Activated T-cell treated with anti-CD3 and anti-CD28 coated beads, Interleukin-2, amount 50 U/mL, for 24 hours (primary cell): Measurements from ENCODE around the gene ANO4.
"Not testable (repeated sequence)": the region's sequence is repeated elsewhere in the genome, so short reads cannot be mapped to it uniquely, and the experiment has no call there.

ENCODE experiments used
- DNase-seq: peaks from one replicate; pipeline ENCODE4 v3.0.0-alpha.2; 2020
- H3K27ac Mint-ChIP-seq: 2 replicates; pipeline ENCODE4 v1.8.0; 2020; ENCODE audit warnings: mild to moderate bottlenecking, mixed read lengths
- H3K27me3 Mint-ChIP-seq: 2 replicates; pipeline ENCODE4 v1.8.0; 2020; ENCODE audit warnings: mixed read lengths
- H3K36me3 Mint-ChIP-seq: 2 replicates; pipeline ENCODE4 v1.8.0; 2020; ENCODE audit warnings: low read depth, mixed read lengths
- H3K4me1 Mint-ChIP-seq: 2 replicates; pipeline ENCODE4 v1.8.0; 2020; ENCODE audit warnings: low read depth, mixed read lengths
- H3K4me3 Mint-ChIP-seq: 2 replicates; pipeline ENCODE4 v1.8.0; 2020; ENCODE audit warnings: mild to moderate bottlenecking, moderate library complexity, mixed read lengths
- H3K9me3 Mint-ChIP-seq: 2 replicates; pipeline ENCODE4 v1.8.0; 2020; ENCODE audit warnings: mixed read lengths

Gene ANO4

GRCh38 chr12:101089271-101089670 is 294.7 kb downstream of the ANO4 start:
- Mint-ChIP-seq H3K27ac (no peak overlapping the region), H3K9me3 (no peaks in the 10 kb centered on the region), H3K36me3 (no peaks in the 10 kb centered on the region), H3K4me3 (no peak overlapping the region), H3K27me3 (no peaks in the 10 kb centered on the region), H3K4me1 (peaks cover 5% of the 10 kb centered on the region)
- no peak for DNase-seq

- H3K4me1 Mint-ChIP-seq, DNase-seq, H3K27ac Mint-ChIP-seq, H3K4me3 Mint-ChIP-seq, H3K27me3 Mint-ChIP-seq, H3K9me3 Mint-ChIP-seq, H3K36me3 Mint-ChIP-seq: not testable (repeated sequence)
Measured at GRCh38 chr12:101090222-101090621, 295.6 kb downstream of the ANO4 start.

DNA sequence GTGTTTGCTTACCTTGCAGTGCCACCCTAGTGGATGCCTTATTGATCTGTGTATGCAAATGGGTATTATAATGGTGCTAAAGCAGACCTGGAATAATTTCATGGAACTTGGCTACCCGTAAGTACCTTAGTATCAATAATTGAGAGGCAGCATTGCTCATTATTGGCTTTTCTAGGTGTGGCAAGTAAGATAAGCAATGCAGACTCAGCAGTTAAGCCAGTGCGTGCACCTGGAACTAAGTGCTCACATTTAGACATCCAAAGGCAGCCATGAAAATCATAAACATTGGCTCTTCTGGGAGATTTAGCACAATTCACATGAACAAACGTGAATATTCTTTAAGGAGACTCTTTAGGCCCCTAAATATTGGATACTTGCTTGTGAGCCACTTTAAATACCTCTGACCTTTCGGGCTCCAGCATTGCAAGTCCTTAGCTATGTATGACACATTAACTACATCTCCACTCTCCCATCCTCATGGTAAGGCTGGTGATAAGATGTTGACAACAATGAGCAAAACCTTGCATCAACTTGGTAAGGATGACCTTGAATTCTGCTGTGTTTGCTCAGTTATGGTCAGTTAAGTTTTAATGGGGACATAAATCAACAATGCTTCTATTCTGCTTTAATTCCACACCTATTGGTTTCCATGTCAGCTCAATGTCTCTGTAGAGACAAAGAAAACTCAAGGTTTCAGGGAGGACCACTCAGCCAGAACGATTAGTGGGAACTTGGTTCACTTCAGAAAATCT is 303.4 kb downstream of the ANO4 start:
- H3K4me3 Mint-ChIP-seq, result no peak overlapping the region
- no peaks in the 10 kb centered on the region for H3K36me3 Mint-ChIP-seq
- no peak for DNase-seq
- H3K27ac Mint-ChIP-seq, result no peak overlapping the region
- H3K4me1 Mint-ChIP-seq, result no peaks in the 10 kb centered on the region
- no peaks in the 10 kb centered on the region for H3K9me3 Mint-ChIP-seq
- H3K27me3 Mint-ChIP-seq, result no peaks in the 10 kb centered on the region

GRCh38 chr12:101107032-101107763 is 312.6 kb downstream of the ANO4 start:
- Mint-ChIP-seq H3K4me1 (no peaks in the 10 kb centered on the region), H3K9me3 (peaks cover 7% of the 10 kb centered on the region), H3K27ac (no peak overlapping the region), H3K36me3 (no peaks in the 10 kb centered on the region), H3K27me3 (no peaks in the 10 kb centered on the region), H3K4me3 (no peak overlapping the region)
- no peak for DNase-seq

GRCh38 chr12:101108130-101108529 is 313.6 kb downstream of the ANO4 start:
- Mint-ChIP-seq H3K4me1 (no peaks in the 10 kb centered on the region), H3K9me3 (peaks cover 7% of the 10 kb centered on the region), H3K27ac (no peak overlapping the region), H3K36me3 (no peaks in the 10 kb centered on the region), H3K27me3 (no peaks in the 10 kb centered on the region), H3K4me3 (no peak overlapping the region)
- DNase-seq, result no peak

- Mint-ChIP-seq H3K4me3 (no peak overlapping the region), H3K36me3 (no peaks in the 10 kb centered on the region), H3K4me1 (no peaks in the 10 kb centered on the region), H3K27me3 (no peaks in the 10 kb centered on the region), H3K9me3 (no peaks in the 10 kb centered on the region), H3K27ac (no peak overlapping the region)
- no peak for DNase-seq
Measured at GRCh38 chr12:101110866-101111265, 316.3 kb downstream of the ANO4 start.

- DNase-seq, result no peak
- Mint-ChIP-seq H3K4me1 (no peaks in the 10 kb centered on the region), H3K27ac (no peak overlapping the region), H3K27me3 (no peaks in the 10 kb centered on the region), H3K9me3 (no peaks in the 10 kb centered on the region), H3K4me3 (no peak overlapping the region), H3K36me3 (no peaks in the 10 kb centered on the region)
Measured at GRCh38 chr12:101111441-101111840, 316.9 kb downstream of the ANO4 start.

DNA sequence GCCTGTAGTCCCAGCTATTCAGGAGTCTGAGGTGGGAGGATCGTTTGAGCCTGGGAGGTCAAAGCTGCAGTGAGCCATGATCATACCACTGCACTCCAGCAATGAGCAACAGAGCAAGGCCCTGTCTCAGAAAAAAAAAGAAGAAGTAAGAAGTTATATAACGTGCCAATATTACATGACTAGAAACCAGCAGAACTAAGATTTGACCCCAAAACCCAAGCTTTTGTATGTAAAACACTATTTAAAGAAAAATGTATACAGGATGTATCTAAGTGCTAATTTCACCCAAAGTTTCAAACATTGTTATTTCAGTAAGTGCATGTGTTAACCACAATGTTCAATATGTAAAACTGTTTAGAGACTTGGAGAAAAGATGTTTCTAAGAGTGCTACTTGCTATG is 320.8 kb downstream of the ANO4 start:
- Mint-ChIP-seq H3K9me3 (no peaks in the 10 kb centered on the region), H3K36me3 (no peaks in the 10 kb centered on the region), H3K4me3 (no peak overlapping the region), H3K27me3 (no peaks in the 10 kb centered on the region), H3K27ac (no peak overlapping the region), H3K4me1 (no peaks in the 10 kb centered on the region)
- DNase-seq, result no peak

DNA sequence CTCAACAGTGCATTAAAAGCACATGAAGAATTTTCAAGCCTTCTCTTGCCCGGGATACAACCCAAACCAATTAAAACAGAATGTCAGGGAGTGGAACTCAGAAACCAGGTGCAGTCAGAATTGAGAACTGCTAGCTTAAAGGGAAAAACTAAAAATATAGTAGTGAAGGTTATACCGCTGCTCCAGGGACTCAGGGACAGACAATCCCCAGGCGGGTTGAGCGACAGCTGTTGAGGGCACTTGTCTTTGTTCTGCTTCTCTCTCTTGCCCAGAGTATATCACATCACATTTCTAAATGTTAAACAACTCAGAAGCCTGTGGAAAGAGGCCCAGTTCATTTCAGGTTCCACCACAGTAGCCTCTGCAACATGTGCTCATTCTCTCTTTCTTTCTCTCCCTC is 322.3 kb downstream of the ANO4 start:
- H3K27me3 Mint-ChIP-seq, result no peaks in the 10 kb centered on the region
- H3K36me3 Mint-ChIP-seq, result no peaks in the 10 kb centered on the region
- H3K9me3 Mint-ChIP-seq, result no peaks in the 10 kb centered on the region
- H3K4me1 Mint-ChIP-seq, result no peaks in the 10 kb centered on the region
- H3K27ac Mint-ChIP-seq, result no peak overlapping the region
- no peak for DNase-seq
- H3K4me3 Mint-ChIP-seq, result no peak overlapping the region

DNA sequence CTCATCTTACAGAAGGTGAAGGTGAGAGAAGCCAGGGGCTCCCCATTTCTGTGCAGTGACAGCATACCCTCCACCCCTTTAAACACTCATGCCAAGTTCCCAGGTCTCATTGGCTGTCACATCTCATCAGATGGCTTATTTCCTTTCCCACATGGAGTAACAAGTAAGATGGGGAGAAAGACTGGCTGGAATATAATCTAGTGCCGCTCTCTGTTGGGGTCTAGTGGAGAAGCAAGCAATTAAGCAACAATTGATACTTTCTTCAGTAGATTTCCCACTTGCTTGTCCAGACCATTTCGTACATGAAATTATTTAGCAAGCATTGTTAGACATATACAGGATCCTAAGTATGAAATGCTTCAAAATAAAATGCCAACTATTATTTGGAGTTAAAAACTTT is 323.3 kb downstream of the ANO4 start:
- Mint-ChIP-seq H3K4me3 (no peak overlapping the region), H3K4me1 (no peaks in the 10 kb centered on the region), H3K27me3 (no peaks in the 10 kb centered on the region), H3K9me3 (no peaks in the 10 kb centered on the region), H3K27ac (no peak overlapping the region), H3K36me3 (no peaks in the 10 kb centered on the region)
- DNase-seq, result no peak

- Mint-ChIP-seq H3K27me3 (no peaks in the 10 kb centered on the region), H3K9me3 (no peaks in the 10 kb centered on the region)
Measured at GRCh38 chr12:101127521-101128219, 333.1 kb downstream of the ANO4 start.

DNA sequence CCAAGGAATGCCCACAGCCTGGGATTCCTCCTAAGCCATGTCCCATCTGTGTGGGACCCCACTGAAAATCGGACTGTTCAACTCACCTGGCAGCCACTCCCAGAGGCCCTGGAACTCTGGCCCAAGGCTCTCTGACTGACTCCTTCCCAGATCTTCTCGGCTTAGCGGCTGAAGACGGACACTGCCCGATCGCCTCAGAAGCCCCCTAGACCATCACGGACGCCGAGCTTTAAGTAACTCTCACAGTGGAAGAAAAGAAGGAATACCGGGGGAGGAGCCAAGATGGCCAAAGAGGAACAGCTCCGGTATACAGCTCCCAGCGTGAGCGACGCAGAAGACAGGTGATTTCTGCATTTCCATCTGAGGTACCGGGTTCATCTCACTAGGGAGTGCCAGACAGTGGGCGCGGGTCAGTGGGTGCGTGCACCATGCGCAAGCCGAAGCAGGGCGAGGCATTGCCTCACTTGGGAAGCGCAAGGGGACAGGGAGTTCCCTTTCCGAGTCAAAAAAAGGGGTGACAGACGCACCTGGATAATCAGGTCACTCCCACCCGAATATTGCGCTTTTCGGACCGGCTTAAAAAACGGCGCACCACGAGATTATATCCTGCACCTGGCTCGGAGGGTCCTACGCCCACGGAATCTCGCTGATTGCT is 351.3 kb downstream of the ANO4 start:
- not testable (repeated sequence) for H3K27ac Mint-ChIP-seq, H3K9me3 Mint-ChIP-seq, DNase-seq, H3K36me3 Mint-ChIP-seq, H3K4me3 Mint-ChIP-seq, H3K27me3 Mint-ChIP-seq, H3K4me1 Mint-ChIP-seq

More at GRCh38 chr12:101127521-101128219, 333.1 kb downstream of the ANO4 start:
- DNase-seq, result no peak
- no peaks in the 10 kb centered on the region for H3K4me1 Mint-ChIP-seq
- H3K36me3 Mint-ChIP-seq, result no peaks in the 10 kb centered on the region
- no peak overlapping the region for H3K27ac Mint-ChIP-seq
- no peak overlapping the region for H3K4me3 Mint-ChIP-seq

- Mint-ChIP-seq H3K4me1 (no peaks in the 10 kb centered on the region), H3K36me3 (no peaks in the 10 kb centered on the region), H3K27ac (no peak overlapping the region), H3K9me3 (no peaks in the 10 kb centered on the region), H3K4me3 (no peak overlapping the region), H3K27me3 (no peaks in the 10 kb centered on the region)
- DNase-seq, result no peak
Measured at GRCh38 chr12:101165319-101165718, 370.7 kb downstream of the ANO4 start.

GRCh38 chr12:101166866-101167265 is 372.3 kb downstream of the ANO4 start:
- Mint-ChIP-seq H3K4me3 (no peak overlapping the region), H3K27me3 (peaks cover 2% of the 10 kb centered on the region), H3K4me1 (no peaks in the 10 kb centered on the region), H3K27ac (no peak overlapping the region), H3K36me3 (no peaks in the 10 kb centered on the region), H3K9me3 (no peaks in the 10 kb centered on the region)
- DNase-seq, result no peak
